Upper lobe of right lung (tissue), 1 donor: ENCODE measurements around the gene TSSK6. TPM values are rescaled to one million over a fixed set of nuclear protein-coding genes. Genes with fewer than 3 reads are reported as not detected.
A peak's percentile ranks its signal among the peaks of the same experiment; 100 is the strongest.

Experiments
- ATAC-seq: fragments of 200-7000 bp; cut with Tn5 transposase; one replicate; pipeline ENCODE4 v1.9.1; 2020; ENCODE audit warnings: mild to moderate bottlenecking, moderate library complexity
- DNase-seq: peaks from one replicate; pipeline ENCODE4 v3.0.0-alpha.2; 2020
- H3K27ac ChIP-seq: fragments of 200-600 bp; one replicate; pipeline ENCODE4 v1.8.0; 2022
- H3K27me3 ChIP-seq: fragments of 200-600 bp; one replicate; pipeline ENCODE4 v1.8.0; 2022; ENCODE audit warnings: mild to moderate bottlenecking
- H3K36me3 ChIP-seq: fragments of 200-600 bp; one replicate; pipeline ENCODE4 v1.8.0; 2022
- H3K4me1 ChIP-seq: fragments of 200-600 bp; one replicate; pipeline ENCODE4 v1.8.0; 2022
- H3K4me3 ChIP-seq: fragments of 200-600 bp; one replicate; pipeline ENCODE4 v1.8.0; 2022; ENCODE audit warnings: mild to moderate bottlenecking
- H3K9me3 ChIP-seq: fragments of 200-600 bp; one replicate; pipeline ENCODE4 v1.8.0; 2022
- intact Hi-C: fragments of 100-400 bp; cut with DNase I; formaldehyde crosslinking; loops from one replicate; pipeline ENCODE4 v1.11.0; 2022
- total RNA-seq: library from RNA; stranded (reverse); fragmentation: NEBNext Ultra II Directional; extraction: Animal tissue kit (Norgen Biotek cat#: 25700); gene quantifications from one replicate; pipeline ENCODE4 v1.2.1, GENCODE V29; 2021
- TF ChIP-seq, protein P1 (sequence below): fragments of 200-600 bp; IDR thresholded peaks from one replicate; pipeline ENCODE4 v1.8.0; 2022; ENCODE audit warnings: antibody characterized with exemption
- donor health status: DM: no; HTN: yes; CAD: no; lungs with severe emphysema.

TSSK6 gene
- total RNA-seq, 1 donor from 2014 or later, result 1.8 TPM

DNA sequence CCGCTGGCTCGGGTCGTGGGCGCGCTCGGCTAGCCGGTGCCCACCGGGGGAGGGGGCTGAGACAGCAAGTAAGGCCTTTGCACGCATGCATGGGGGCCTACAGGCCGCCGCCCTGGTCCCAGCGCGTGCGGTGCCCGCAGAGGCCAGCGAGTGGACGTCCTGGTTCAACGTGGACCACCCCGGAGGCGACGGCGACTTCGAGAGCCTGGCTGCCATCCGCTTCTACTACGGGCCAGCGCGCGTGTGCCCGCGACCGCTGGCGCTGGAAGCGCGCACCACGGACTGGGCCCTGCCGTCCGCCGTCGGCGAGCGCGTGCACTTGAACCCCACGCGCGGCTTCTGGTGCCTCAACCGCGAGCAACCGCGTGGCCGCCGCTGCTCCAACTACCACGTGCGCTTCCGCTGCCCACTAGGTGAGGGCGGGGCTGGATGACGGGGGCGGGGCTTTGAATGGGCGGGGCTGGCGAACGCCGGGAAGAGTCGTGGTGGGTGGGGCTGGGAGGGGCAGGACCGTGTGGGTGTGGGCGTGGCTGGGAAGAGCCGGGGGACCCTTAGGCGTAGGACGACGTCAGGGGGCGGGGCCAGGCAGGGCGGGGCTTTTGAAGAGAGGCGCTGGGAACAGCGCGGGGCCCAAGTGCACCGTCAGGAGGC is 24.8 kb upstream of the TSSK6 start:
- peak; percentile 52 for ATAC-seq
- Histone ChIP-seq H3K4me1 (peaks cover 11% of the 10 kb centered on the region), H3K9me3 (no peaks in the 10 kb centered on the region), H3K27ac (no peak overlapping the region), H3K27me3 (peaks cover 52% of the 10 kb centered on the region), H3K4me3 (no peak overlapping the region), H3K36me3 (no peaks in the 10 kb centered on the region)
- DNase-seq, result peak; percentile 84
- TF ChIP-seq, protein P1, sequence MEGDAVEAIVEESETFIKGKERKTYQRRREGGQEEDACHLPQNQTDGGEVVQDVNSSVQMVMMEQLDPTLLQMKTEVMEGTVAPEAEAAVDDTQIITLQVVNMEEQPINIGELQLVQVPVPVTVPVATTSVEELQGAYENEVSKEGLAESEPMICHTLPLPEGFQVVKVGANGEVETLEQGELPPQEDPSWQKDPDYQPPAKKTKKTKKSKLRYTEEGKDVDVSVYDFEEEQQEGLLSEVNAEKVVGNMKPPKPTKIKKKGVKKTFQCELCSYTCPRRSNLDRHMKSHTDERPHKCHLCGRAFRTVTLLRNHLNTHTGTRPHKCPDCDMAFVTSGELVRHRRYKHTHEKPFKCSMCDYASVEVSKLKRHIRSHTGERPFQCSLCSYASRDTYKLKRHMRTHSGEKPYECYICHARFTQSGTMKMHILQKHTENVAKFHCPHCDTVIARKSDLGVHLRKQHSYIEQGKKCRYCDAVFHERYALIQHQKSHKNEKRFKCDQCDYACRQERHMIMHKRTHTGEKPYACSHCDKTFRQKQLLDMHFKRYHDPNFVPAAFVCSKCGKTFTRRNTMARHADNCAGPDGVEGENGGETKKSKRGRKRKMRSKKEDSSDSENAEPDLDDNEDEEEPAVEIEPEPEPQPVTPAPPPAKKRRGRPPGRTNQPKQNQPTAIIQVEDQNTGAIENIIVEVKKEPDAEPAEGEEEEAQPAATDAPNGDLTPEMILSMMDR, result no peak
- intact Hi-C loops, result no loop called here

DNA sequence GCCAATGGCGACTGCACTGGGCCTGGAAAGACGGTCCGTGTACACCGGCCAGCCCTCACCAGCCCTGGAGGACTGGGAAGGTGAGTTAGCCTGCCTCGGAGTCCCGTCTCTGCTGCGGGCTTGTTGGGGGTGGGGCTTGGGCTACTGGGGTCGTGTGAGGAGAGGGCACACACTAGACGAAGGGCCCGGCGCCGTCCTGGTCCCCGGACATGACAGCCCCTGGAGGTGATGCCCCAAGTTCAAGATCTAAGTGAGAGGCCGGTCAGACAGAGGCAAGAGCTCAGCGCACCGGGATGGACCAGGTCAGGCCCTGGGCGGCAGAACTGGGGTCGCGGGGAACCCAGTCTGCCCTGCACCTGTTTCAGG is 24.3 kb upstream of the TSSK6 start:
- H3K9me3 ChIP-seq, result no peaks in the 10 kb centered on the region
- intact Hi-C loops, result loop anchor here (10.0 kb wide), 1 partner anchor 415 kb away; no protein-coding TSS in a partner anchor
- ATAC-seq, result no peak

DNA sequence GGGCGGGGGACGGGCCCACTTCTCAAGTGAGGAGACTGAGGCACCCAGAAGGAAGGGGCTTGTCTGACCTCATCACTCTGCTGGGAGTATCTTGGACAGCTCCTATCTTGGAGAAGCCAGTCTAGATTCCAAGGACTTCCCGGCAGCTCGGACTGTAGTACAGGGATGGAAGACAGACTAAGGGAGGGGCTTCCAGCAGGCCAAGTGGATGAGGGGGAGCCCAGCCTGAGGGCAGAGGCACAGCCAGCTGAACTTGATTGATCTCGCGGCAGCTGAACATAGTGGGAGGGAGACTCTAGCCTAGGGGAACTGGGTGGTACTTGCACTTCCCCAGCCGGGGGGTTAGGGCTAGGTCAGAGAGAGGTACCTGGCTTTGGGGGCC is 23.4 kb upstream of the TSSK6 start:
- TF ChIP-seq, protein P1, result no peak
- Histone ChIP-seq H3K4me3 (no peak overlapping the region), H3K27me3 (peaks cover 52% of the 10 kb centered on the region), H3K9me3 (no peaks in the 10 kb centered on the region), H3K36me3 (no peaks in the 10 kb centered on the region), H3K27ac (no peak overlapping the region), H3K4me1 (peaks cover 11% of the 10 kb centered on the region)
- ATAC-seq (no peak), DNase-seq (no peak)
- intact Hi-C loops, result loop anchor here (10.0 kb wide), 1 partner anchor 416 kb away; no protein-coding TSS in a partner anchor

More for the DNA sequence above, 24.3 kb upstream of the TSSK6 start:
- TF ChIP-seq, protein P1, result no peak
- Histone ChIP-seq H3K36me3 (no peaks in the 10 kb centered on the region), H3K27ac (no peak overlapping the region), H3K27me3 (peaks cover 52% of the 10 kb centered on the region), H3K4me1 (peaks cover 11% of the 10 kb centered on the region), H3K4me3 (no peak overlapping the region)
- DNase-seq, result no peak

DNA sequence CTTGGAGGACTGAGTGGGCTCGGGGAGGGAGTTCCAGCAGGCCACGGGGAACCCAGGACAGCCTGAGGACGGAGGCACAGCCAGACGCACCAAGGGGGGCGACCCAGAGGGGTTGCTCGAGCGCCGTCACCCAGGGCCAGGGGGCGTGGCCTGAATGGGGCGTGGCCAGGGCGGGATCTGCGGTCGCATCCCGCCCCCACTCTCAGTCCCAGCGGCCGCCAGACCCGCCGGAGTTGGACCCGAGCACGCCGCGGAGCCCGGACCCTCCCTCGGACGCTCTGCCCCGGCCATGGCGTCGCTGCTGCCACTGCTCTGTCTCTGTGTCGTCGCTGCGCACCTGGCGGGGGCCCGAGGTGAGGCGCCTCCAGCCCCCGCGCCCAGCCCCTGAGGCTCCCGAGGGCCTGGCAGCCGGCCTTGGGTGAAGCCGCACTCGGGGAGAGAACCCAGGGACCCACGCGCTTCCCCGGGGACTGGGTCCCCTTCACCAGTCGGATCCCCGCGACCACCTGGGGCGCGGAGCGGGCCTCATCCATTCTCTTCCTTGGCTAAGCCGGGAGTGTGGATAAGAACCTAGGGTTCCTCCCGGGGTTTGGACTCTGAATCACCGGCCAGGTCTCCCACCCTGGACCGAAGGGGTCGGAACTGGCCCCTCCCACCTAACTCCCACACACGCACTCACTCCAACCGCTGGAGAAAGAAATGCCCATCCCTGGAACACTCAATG is 22.9 kb upstream of the TSSK6 start, which contains the start of gene CILP2:
Gene CILP2, plus strand, starts transcription at position 205 of the 724 bp plus-strand sequence. Its CDS starts 85 bp downstream, at position 290.
- no peak within 1 kb of the TSS for H3K27ac ChIP-seq
- intact Hi-C loops, result loop anchor here (10.0 kb wide), 1 partner anchor 417 kb away; no protein-coding TSS in a partner anchor
- TF ChIP-seq, protein P1, result no peak
- peak within 1 kb of the TSS; percentile 19 for H3K4me3 ChIP-seq
- H3K27me3 ChIP-seq, result peaks cover 52% of the 10 kb centered on the region
- DNase-seq (no peak), ATAC-seq (peak; percentile 18)
- no peaks in the 10 kb centered on the region for H3K9me3 ChIP-seq
- H3K36me3 ChIP-seq, result no peaks in the 10 kb centered on the region
- peaks cover 11% of the 10 kb centered on the region for H3K4me1 ChIP-seq

DNA sequence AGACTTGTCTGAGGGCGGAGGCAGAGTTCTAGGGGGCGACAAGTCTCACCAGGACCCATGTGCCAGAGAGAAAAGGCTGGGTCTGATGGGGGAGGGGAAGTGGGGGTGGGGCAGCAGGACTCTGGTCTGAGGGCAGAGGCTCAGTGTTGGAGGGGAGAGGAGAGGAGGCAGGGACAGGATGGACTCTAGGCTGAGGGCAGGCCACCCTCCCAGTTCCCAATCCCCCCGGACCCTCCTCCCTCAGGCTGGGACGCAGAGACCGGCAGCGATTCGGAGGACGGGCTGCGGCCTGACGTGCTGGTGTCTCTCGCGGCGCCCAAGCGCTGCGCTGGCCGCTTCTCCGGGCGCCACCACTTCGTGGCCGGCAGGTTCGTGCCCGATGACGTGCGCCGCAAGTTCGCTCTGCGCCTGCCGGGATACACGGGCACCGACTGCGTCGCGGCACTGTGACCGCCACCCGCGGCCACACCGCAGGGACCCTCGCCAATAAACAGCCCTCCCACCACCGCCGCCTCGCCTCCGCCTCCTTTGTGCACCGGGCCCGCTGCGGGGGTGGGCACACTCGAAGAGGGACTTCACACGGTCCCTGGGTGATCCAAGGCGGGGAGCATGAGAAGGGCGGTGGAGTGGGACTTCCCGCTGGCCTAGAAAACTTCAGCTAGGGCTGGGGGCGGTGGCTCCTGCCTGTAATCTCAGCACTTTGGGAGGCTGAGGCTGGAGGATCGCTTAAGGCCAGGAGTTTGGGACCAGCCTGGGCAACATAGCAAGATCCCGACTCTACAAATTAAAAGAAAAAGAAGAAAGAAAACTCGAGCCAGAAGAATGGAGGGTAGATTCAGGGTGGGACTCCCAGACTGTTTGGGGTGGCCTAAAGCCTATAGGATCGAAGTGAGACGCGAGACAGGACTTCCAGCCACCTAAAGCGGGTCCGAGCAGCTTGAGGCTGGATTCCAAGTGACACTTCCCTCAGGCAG is 22.0 kb upstream of the TSSK6 start:
- H3K36me3 ChIP-seq, result no peaks in the 10 kb centered on the region
- H3K27me3 ChIP-seq, result peaks cover 47% of the 10 kb centered on the region
- DNase-seq, result no peak
- H3K4me1 ChIP-seq, result peaks cover 14% of the 10 kb centered on the region
- TF ChIP-seq, protein P1, result no peak
- intact Hi-C loops, result loop anchor here (10.0 kb wide), 1 partner anchor 417 kb away; no protein-coding TSS in a partner anchor
- no peak overlapping the region for H3K27ac ChIP-seq
- H3K9me3 ChIP-seq, result no peaks in the 10 kb centered on the region
- H3K4me3 ChIP-seq, result peak overlapping the region; percentile 5
- ATAC-seq, result no peak
